ENCODE measurements around the gene GHRHR. TPM values are rescaled to one million over a fixed set of nuclear protein-coding genes. Genes with fewer than 3 reads are reported as not detected.

The GHRHR gene
- total RNA-seq, 4 donors from 2014 or later = not detected

DNA sequence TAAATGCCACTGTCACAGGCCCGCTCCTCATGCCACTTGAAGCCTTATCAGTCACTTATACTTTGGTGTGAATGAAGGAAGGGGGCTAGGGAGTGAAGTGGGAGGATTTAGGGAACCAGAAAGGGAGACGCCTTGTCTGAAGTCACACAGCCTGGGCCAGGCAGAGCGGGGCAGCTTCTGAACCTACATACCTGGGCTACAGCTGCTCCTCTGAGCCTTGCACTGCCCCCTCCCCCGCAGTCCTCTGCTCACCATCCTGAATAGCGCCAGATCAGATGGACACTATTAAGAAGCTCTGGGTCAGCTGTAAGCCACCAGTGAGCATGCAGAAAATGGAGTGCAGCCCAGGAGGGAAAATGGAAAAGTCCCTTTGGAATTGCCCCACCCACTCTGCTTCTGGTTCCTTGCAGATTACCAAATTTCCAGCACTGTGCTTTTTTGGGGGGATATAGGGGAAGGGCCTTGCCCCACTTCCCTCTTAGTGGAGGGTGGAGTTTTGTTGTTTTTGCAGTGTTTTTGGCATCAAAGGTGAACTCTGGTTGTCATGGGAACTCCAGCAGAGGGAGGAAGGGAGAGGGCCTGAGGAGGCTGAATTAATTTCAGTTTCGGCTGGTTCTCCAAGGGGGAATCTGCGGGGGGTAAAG is 53.4 kb downstream of the GHRHR start:
- Histone ChIP-seq H3K4me3 (no peak overlapping the region), H3K9me3 (no peaks in the 10 kb centered on the region), H3K4me1 (peaks cover 0 to 9% (median 8%) of the 10 kb centered on the region in 4 donors), H3K27me3 (peaks cover 0 to 14% (median 0%) of the 10 kb centered on the region in 4 donors), H3K36me3 (no peaks in the 10 kb centered on the region), H3K27ac (replicated peaks in 1 of 4) (no peak overlapping the region)
- 87% methylated on average over 7 of the region's 7 CpGs for WGBS
- intact Hi-C loops (cut with DNase I) = no loop called here
- TF ChIP-seq, protein P1, sequence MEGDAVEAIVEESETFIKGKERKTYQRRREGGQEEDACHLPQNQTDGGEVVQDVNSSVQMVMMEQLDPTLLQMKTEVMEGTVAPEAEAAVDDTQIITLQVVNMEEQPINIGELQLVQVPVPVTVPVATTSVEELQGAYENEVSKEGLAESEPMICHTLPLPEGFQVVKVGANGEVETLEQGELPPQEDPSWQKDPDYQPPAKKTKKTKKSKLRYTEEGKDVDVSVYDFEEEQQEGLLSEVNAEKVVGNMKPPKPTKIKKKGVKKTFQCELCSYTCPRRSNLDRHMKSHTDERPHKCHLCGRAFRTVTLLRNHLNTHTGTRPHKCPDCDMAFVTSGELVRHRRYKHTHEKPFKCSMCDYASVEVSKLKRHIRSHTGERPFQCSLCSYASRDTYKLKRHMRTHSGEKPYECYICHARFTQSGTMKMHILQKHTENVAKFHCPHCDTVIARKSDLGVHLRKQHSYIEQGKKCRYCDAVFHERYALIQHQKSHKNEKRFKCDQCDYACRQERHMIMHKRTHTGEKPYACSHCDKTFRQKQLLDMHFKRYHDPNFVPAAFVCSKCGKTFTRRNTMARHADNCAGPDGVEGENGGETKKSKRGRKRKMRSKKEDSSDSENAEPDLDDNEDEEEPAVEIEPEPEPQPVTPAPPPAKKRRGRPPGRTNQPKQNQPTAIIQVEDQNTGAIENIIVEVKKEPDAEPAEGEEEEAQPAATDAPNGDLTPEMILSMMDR (IDR thresholded peaks at IDR 0.05) = no peak
- no peak for TF ChIP-seq POLR2A (IDR thresholded peaks at IDR 0.05; ENCODE audit: low read depth)
- no peak for TF ChIP-seq POLR2AphosphoS5 (IDR thresholded peaks at IDR 0.05)
- no peak for TF ChIP-seq EP300 (IDR thresholded peaks at IDR 0.05)
- no peak for DNase-seq (ENCODE audit: extremely low spot score)

- Histone ChIP-seq H3K27me3 (peaks cover 0 to 14% (median 0%) of the 10 kb centered on the region in 4 donors), H3K36me3 (no peaks in the 10 kb centered on the region), H3K4me1 (peaks cover 0 to 9% (median 8%) of the 10 kb centered on the region in 4 donors), H3K9me3 (no peaks in the 10 kb centered on the region), H3K27ac (replicated peaks in 1 of 4) (no peak overlapping the region), H3K4me3 (no peak overlapping the region)
- intact Hi-C loops (cut with DNase I) = no loop called here
- TF ChIP-seq POLR2AphosphoS5 (IDR thresholded peaks at IDR 0.05) (no peak), EP300 (IDR thresholded peaks at IDR 0.05) (no peak), POLR2A (IDR thresholded peaks at IDR 0.05; ENCODE audit: low read depth) (no peak)
- TF ChIP-seq, protein P1 (IDR thresholded peaks at IDR 0.05) = no peak
- no peak for DNase-seq (ENCODE audit: extremely low spot score)
- 96% methylated on average over 4 of the region's 5 CpGs for WGBS
Observed at GRCh38 chr7:31017721-31018120, 54.0 kb downstream of the GHRHR start.

GRCh38 chr7:31019509-31019908 is 55.8 kb downstream of the GHRHR start:
- WGBS = 67% methylated on average over 1 of the region's 1 CpG
- DNase-seq (ENCODE audit: extremely low spot score) = no peak
- TF ChIP-seq, protein P1 (IDR thresholded peaks at IDR 0.05) = no peak
- TF ChIP-seq POLR2AphosphoS5 (IDR thresholded peaks at IDR 0.05) (no peak), EP300 (IDR thresholded peaks at IDR 0.05) (no peak), POLR2A (IDR thresholded peaks at IDR 0.05; ENCODE audit: low read depth) (no peak)
- H3K27ac ChIP-seq (replicated peaks in 1 of 4) = no peak overlapping the region
- no peaks in the 10 kb centered on the region for H3K9me3 ChIP-seq
- H3K4me3 ChIP-seq = no peak overlapping the region
- H3K4me1 ChIP-seq = peaks cover 0 to 9% (median 8%) of the 10 kb centered on the region in 4 donors
- H3K36me3 ChIP-seq = no peaks in the 10 kb centered on the region
- intact Hi-C loops (cut with DNase I) = no loop called here
- peaks cover 0 to 10% (median 0%) of the 10 kb centered on the region in 4 donors for H3K27me3 ChIP-seq

GRCh38 chr7:31020161-31020560 is 56.4 kb downstream of the GHRHR start:
- Histone ChIP-seq H3K9me3 (no peaks in the 10 kb centered on the region), H3K4me1 (peaks cover 0 to 9% (median 8%) of the 10 kb centered on the region in 4 donors), H3K27ac (replicated peaks in 1 of 4) (no peak overlapping the region), H3K27me3 (peaks cover 0 to 6% (median 0%) of the 10 kb centered on the region in 4 donors), H3K4me3 (no peak overlapping the region), H3K36me3 (no peaks in the 10 kb centered on the region)
- DNase-seq (ENCODE audit: extremely low spot score) = no peak
- 95% methylated on average over 3 of the region's 3 CpGs for WGBS
- intact Hi-C loops (cut with DNase I) = no loop called here
- TF ChIP-seq POLR2A (IDR thresholded peaks at IDR 0.05; ENCODE audit: low read depth) (no peak), POLR2AphosphoS5 (IDR thresholded peaks at IDR 0.05) (no peak), EP300 (IDR thresholded peaks at IDR 0.05) (no peak)
- TF ChIP-seq, protein P1 (IDR thresholded peaks at IDR 0.05) = no peak

Measured in esophagus muscularis mucosa (tissue), 4 donors.